K562 (cell line): ENCODE data around the gene MAP3K19. TPM values are rescaled to one million over a fixed set of nuclear protein-coding genes. Genes with fewer than 3 reads are reported as not detected.

Experiments used
- BHLHE40 ChIP-seq: IDR thresholded peaks from 2 replicates; pipeline ENCODE4 v1.6.1; 2011; ENCODE audit warnings: low read length, improper control_type of control experiment
- BMI1 ChIP-seq: fragments of 150-350 bp; IDR thresholded peaks from 2 replicates; pipeline ENCODE4 v1.6.1; 2014; ENCODE audit warnings: low read length
- CBX3 ChIP-seq, 2 experiments: IDR thresholded peaks; 1 replicate in 1 of 2; 2 replicates in 1 of 2; pipeline ENCODE4 v1.6.1; 2012; ENCODE audit warnings: inconsistent platforms in 2 of 2, low read length in 2 of 2, borderline replicate concordance in 1 of 2, control low read depth in 1 of 2
- ESRRA ChIP-seq: fragments of 450-650 bp; IDR thresholded peaks from 2 replicates; pipeline ENCODE4 v1.6.1; 2014; ENCODE audit warnings: low read depth, mild to moderate bottlenecking, moderate library complexity, borderline replicate concordance
- HNRNPUL1 ChIP-seq: fragments of 200-400 bp; formaldehyde crosslinking; IDR thresholded peaks from 2 replicates; pipeline ENCODE4 v1.6.1; 2017; ENCODE audit warnings: low read length
- JUND ChIP-seq, 2 experiments: IDR thresholded peaks; 2 replicates in 1 of 2; 3 replicates in 1 of 2; pipeline ENCODE4 v1.6.1; 2011; ENCODE audit warnings: borderline replicate concordance in 2 of 2, low read depth in 2 of 2, low read length in 2 of 2, improper control_type of control experiment in 1 of 2, missing biosample characterization in 1 of 2, missing genetic modification characterization in 1 of 2, missing genetic modification reagents in 1 of 2
- KAT8 ChIP-seq: fragments of 450-650 bp; IDR thresholded peaks from 2 replicates; pipeline ENCODE4 v1.6.1; 2016; ENCODE audit warnings: low read depth, mild to moderate bottlenecking
- KLF13 ChIP-seq: fragments of 450-650 bp; IDR thresholded peaks from 2 replicates; pipeline ENCODE4 v1.6.1; 2016; ENCODE audit warnings: missing genetic modification characterization, low read depth, mild to moderate bottlenecking, missing compliant biosample characterization, moderate library complexity, borderline replicate concordance
- L3MBTL2 ChIP-seq: fragments of 450-650 bp; IDR thresholded peaks from 2 replicates; pipeline ENCODE4 v1.6.1; 2016; ENCODE audit warnings: mild to moderate bottlenecking, moderate library complexity
- MTA1 ChIP-seq: fragments of 450-650 bp; IDR thresholded peaks from 2 replicates; pipeline ENCODE4 v1.6.1; 2017; ENCODE audit warnings: borderline replicate concordance
- MTF1 ChIP-seq: fragments of 250-450 bp; sonication (Bioruptor Pico); IDR thresholded peaks from 2 replicates; pipeline ENCODE4 v1.9.0; 2021; ENCODE audit warnings: moderate library complexity, mild to moderate bottlenecking, inconsistent platforms, borderline replicate concordance
- NCOA4 ChIP-seq: fragments of 450-650 bp; IDR thresholded peaks from 2 replicates; pipeline ENCODE4 v1.6.1; 2018; ENCODE audit warnings: mild to moderate bottlenecking; ENCODE audit not compliant: partially characterized antibody
- RAD21 ChIP-seq, 2 experiments: fragments of 250-450 bp in 1 of 2; fragments of 450-650 bp in 1 of 2; sonication (Bioruptor Pico) in 1 of 2; formaldehyde crosslinking in 1 of 2; IDR thresholded peaks in 1 of 2; conservative IDR thresholded peaks in 1 of 2; 2 replicates each; pipeline versions ENCODE4 v1.4.0 to v1.8.0; 2020 to 2022; ENCODE audit warnings: mild to moderate bottlenecking in 2 of 2, moderate library complexity in 1 of 2
- RUNX1 ChIP-seq: sonication (generic); IDR thresholded peaks from 2 replicates; pipeline ENCODE4 v1.6.1; 2016; ENCODE audit warnings: antibody characterized with exemption, low read depth
- SREBF1 ChIP-seq: fragments of 150-350 bp; IDR thresholded peaks from 2 replicates; pipeline ENCODE4 v1.6.1; 2014; ENCODE audit warnings: antibody characterized with exemption, low read depth, low read length, borderline replicate concordance
- TEAD1 ChIP-seq, 2 experiments: fragments of 450-650 bp in 1 of 2; sonication (generic) in 1 of 2; formaldehyde crosslinking; IDR thresholded peaks; 2 replicates each; pipeline versions ENCODE4 v1.4.0 to v1.8.0; 2020 to 2022; ENCODE audit warnings: mild to moderate bottlenecking in 2 of 2, missing genetic modification reagents in 1 of 2
- ZC3H8 ChIP-seq: fragments of 450-650 bp; IDR thresholded peaks from 2 replicates; pipeline ENCODE4 v1.6.1; 2017
- ZNF212 ChIP-seq: fragments of 450-650 bp; formaldehyde crosslinking; IDR thresholded peaks from 2 replicates; pipeline ENCODE4 v1.4.0; 2020; ENCODE audit warnings: mild to moderate bottlenecking
- ZNF584 ChIP-seq: fragments of 200-800 bp; sonication (Bioruptor generic); IDR thresholded peaks from 2 replicates; pipeline ENCODE4 v1.6.1; 2016; ENCODE audit warnings: low read depth, mild to moderate bottlenecking, missing genetic modification characterization, missing compliant biosample characterization
- ZNF778 ChIP-seq: fragments of 450-650 bp; formaldehyde crosslinking; IDR thresholded peaks from 2 replicates; pipeline ENCODE4 v1.4.0; 2020; ENCODE audit warnings: mild to moderate bottlenecking, moderate library complexity
- polyA plus RNA-seq, 8 experiments: library from polyadenylated mRNA; depleted of rRNA in 4 of 8; stranded (reverse) in 5 of 8; unstranded in 3 of 8; fragments of >200 nt; fragmentation: Nextera tagmentation in 2 of 8; fragmentation: Illumina TruSeq in 1 of 8; extraction: Ambion mirVana in 2 of 8; extraction: Trizol in 1 of 8; gene quantifications; 2 replicates each; pipeline versions ENCODE4 v1.2.1 to v1.2.3, GENCODE V29; 2011 to 2014; ENCODE audit warnings: inconsistent platforms in 1 of 8, missing spikeins in 1 of 8
- total RNA-seq, 7 experiments: library from RNA; depleted of rRNA in 6 of 7; stranded (reverse); fragments of >200 nt in 6 of 7; fragmentation: Illumina TruSeq in 2 of 7; extraction: Trizol in 2 of 7; gene quantifications; 2 replicates each; pipeline versions ENCODE4 v1.2.1 to v1.2.3, GENCODE V29; 2011 to 2021; ENCODE audit warnings: low replicate concordance in 1 of 7
- TF ChIP-seq, protein P1 (sequence below), 2 experiments: fragments of 450-650 bp; IDR thresholded peaks; 2 replicates each; pipeline ENCODE4 v1.6.1; 2016
- TF ChIP-seq, protein P2 (sequence below), 2 experiments: fragments of 250-450 bp in 1 of 2; fragments of 450-650 bp in 1 of 2; sonication (Bioruptor Pico) in 1 of 2; IDR thresholded peaks; 2 replicates each; pipeline versions ENCODE4 v1.6.1 to v1.8.0; 2016 to 2021; ENCODE audit warnings: mild to moderate bottlenecking in 2 of 2, moderate library complexity in 2 of 2, missing compliant biosample characterization in 1 of 2, missing genetic modification characterization in 1 of 2

MAP3K19 gene
- total and polyA plus RNA-seq, 9 of the 15 experiments (the other 6 are each of a cell fraction or from before 2014, with no cell fraction given): 0.29 TPM; not detected in 8

DNA sequence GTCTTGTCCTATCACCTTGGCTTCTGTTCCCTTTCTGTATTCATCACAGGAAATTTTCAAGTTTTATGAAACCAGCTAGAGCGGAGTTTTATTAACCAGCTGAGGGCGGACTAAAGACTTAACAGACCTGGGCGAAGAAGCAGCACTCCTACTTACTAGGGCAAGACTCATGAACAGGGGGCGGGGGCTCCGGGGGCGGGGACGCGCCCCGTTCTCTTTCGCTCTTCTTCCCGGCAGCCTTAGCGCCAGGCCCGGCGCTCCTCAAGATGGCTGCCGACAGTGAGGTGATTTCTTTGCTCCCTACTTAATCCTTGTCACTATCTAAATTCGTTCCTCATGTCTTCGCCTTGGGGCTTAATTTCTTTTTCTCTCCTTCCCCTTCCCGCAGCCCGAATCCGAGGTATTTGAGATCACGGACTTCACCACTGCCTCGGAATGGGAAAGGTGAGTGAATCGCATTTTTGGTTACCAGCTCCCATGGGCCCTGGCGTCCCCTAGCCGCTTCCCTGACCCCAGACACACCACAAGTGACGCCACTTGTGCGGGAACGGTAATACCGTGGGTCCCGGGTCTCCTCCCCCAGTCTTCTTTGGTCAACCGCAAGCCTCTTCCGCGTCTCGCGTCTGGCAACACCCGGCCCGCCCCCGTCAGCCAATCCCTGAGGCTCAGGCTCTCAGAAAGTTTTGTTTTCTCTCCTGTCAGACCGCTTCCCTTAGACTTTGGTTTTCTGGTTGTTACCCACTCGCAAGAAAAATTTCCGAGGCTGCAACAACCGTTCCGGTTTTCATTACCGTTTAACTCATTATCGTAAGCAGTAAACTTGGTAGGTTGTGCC lies 5.0 kb upstream of the MAP3K19 start, which contains the start of gene RAB3GAP1 (continued):
- peak; percentile 37; the same call in 1 of the 2 replicates for TF ChIP-seq RUNX1
- peak; percentile 31; the same call in 1 of the 2 replicates for TF ChIP-seq BHLHE40
- TF ChIP-seq ESRRA: peak; percentile 85; the same call in 1 of the 2 replicates
- TF ChIP-seq KLF13 (tag): no peak
- no peak for TF ChIP-seq MTF1 (CRISPR knock-in tag)
- TF ChIP-seq, protein P1, sequence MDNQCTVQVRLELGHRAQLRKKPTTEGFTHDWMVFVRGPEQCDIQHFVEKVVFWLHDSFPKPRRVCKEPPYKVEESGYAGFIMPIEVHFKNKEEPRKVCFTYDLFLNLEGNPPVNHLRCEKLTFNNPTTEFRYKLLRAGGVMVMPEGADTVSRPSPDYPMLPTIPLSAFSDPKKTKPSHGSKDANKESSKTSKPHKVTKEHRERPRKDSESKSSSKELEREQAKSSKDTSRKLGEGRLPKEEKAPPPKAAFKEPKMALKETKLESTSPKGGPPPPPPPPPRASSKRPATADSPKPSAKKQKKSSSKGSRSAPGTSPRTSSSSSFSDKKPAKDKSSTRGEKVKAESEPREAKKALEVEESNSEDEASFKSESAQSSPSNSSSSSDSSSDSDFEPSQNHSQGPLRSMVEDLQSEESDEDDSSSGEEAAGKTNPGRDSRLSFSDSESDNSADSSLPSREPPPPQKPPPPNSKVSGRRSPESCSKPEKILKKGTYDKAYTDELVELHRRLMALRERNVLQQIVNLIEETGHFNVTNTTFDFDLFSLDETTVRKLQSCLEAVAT (IDR thresholded peaks at IDR 0.05): peak; percentile 61 to 75; a peak in 3 of 4 replicates
- TF ChIP-seq ZNF778 (CRISPR knock-in tag): no peak
- TF ChIP-seq BMI1: no peak
- TF ChIP-seq HNRNPUL1: no peak
- TF ChIP-seq JUND (IDR thresholded peaks at IDR 0.05; ENCODE audit: borderline replicate concordance, low read depth, low read length): peak; percentile 36
- TF ChIP-seq JUND (tag; IDR thresholded peaks at IDR 0.05; ENCODE audit: borderline replicate concordance, low read depth, low read length): 0 out of 3 replicates have a peak, but pooled peaks have one; percentile 38
- TF ChIP-seq KAT8: peak; percentile 79
- TF ChIP-seq NCOA4: no peak
- peak; percentile 34; the same call in 1 of the 2 replicates for TF ChIP-seq L3MBTL2
- TF ChIP-seq TEAD1 (CRISPR knock-in tag; IDR thresholded peaks at IDR 0.05): peak in 1 of 2 experiments; percentile 7; a peak in 1 of 4 replicates
- TF ChIP-seq MTA1: no peak
- TF ChIP-seq ZC3H8: no peak
- TF ChIP-seq ZNF212 (CRISPR knock-in tag): 0 out of 2 replicates have a peak, but pooled peaks have one; percentile 9
- TF ChIP-seq, protein P2, sequence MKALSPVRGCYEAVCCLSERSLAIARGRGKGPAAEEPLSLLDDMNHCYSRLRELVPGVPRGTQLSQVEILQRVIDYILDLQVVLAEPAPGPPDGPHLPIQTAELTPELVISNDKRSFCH (CRISPR knock-in tag; IDR thresholded peaks at IDR 0.05): no peak
- TF ChIP-seq, protein P2 (tag; IDR thresholded peaks at IDR 0.05): peak; percentile 81
- TF ChIP-seq CBX3 (IDR thresholded peaks at IDR 0.05; ENCODE audit: borderline replicate concordance in 1 of 2, low read length in 2 of 2): peak in 1 of 2 experiments; percentile 35; a peak in 2 of 3 replicates
- 0 out of 4 replicates have a peak, but pooled peaks of 1 of the 2 experiments have one; percentile 8 for TF ChIP-seq RAD21 (CRISPR knock-in tag; conservative IDR thresholded peaks at IDR 0.05 in 1 of 2, IDR thresholded peaks at IDR 0.05 in 1 of 2)
- 0 out of 2 replicates have a peak, but pooled peaks have one; percentile 24 for TF ChIP-seq ZNF584 (CRISPR knock-in tag)
- no peak for TF ChIP-seq SREBF1
